Activated CD8-positive, alpha-beta T cell treated with anti-CD3 and anti-CD28 coated beads for 36 hours (primary cell): ENCODE measurements around the gene ULK3. TPM values are rescaled to one million over a fixed set of nuclear protein-coding genes. Genes with fewer than 3 reads are reported as not detected.

Experiments used
- ATAC-seq: fragments of 200-7000 bp; cut with Tn5 transposase; one replicate; pipeline ENCODE4 v1.10.0; 2021; ENCODE audit warnings: mild to moderate bottlenecking, moderate library complexity
- CTCF ChIA-PET: fragments of 350-600 bp; sonication (Branson Sonifier 250); formaldehyde crosslinking; loops from one replicate; lab custom pipeline; 2021; ENCODE audit warnings: antibody characterized with exemption; lab: Charles Lee
- POLR2A ChIA-PET: fragments of 350-600 bp; sonication (Branson Sonifier 250); formaldehyde crosslinking; loops from one replicate; lab custom pipeline; 2021; ENCODE audit warnings: antibody characterized with exemption; lab: Charles Lee
- DNase-seq: peaks from one replicate; pipeline ENCODE4 v3.0.0-alpha.2; 2020
- H3K27ac Mint-ChIP-seq: one replicate; pipeline ENCODE4 v1.8.0; 2021; ENCODE audit warnings: mild to moderate bottlenecking, mixed read lengths
- H3K27me3 Mint-ChIP-seq: one replicate; pipeline ENCODE4 v1.8.0; 2021; ENCODE audit warnings: mixed read lengths
- H3K36me3 Mint-ChIP-seq: one replicate; pipeline ENCODE4 v1.8.0; 2021; ENCODE audit warnings: low read depth, mixed read lengths
- H3K4me1 Mint-ChIP-seq: one replicate; pipeline ENCODE4 v1.8.0; 2021; ENCODE audit warnings: low read depth, mixed read lengths
- H3K4me3 Mint-ChIP-seq: one replicate; pipeline ENCODE4 v1.8.0; 2021; ENCODE audit warnings: mild to moderate bottlenecking, moderate library complexity, mixed read lengths
- H3K9me3 Mint-ChIP-seq: one replicate; pipeline ENCODE4 v1.8.0; 2021; ENCODE audit warnings: mixed read lengths
- CTCF ChIP-seq: fragments of 200-600 bp; IDR thresholded peaks from one replicate; pipeline ENCODE4 v1.8.0; 2022; ENCODE audit warnings: antibody characterized with exemption, mild to moderate bottlenecking
- intact Hi-C: fragments of 100-400 bp; cut with micrococcal nuclease; formaldehyde crosslinking; loops from one replicate; pipeline ENCODE4 v1.10.0; 2022
- total RNA-seq, 2 experiments: library from RNA; stranded (reverse); gene quantifications; one replicate each; pipeline ENCODE4 v1.2.3, GENCODE V29; 2021

The ULK3 gene
- total RNA-seq, 2 experiments from 2014 or later = 45.9 to 49.3 TPM

- H3K27ac Mint-ChIP-seq = peak overlapping the region; percentile 8
- peaks cover 21% of the 10 kb centered on the region for H3K4me1 Mint-ChIP-seq
- ATAC-seq = no peak
- ChIA-PET POLR2A (interaction anchor here (0.6 to 2.6 kb wide), 13 partner anchors 8 to 110 kb away, joined by 3 to 15 read pairs (median 4); partner anchors contain the start of gene LMAN1L), CTCF (interaction anchor here (0.6 to 8.1 kb wide), 8 partner anchors 12 to 170 kb away, joined by 3 to 83 read pairs (median 6); no protein-coding TSS in a partner anchor)
- H3K9me3 Mint-ChIP-seq = no peaks in the 10 kb centered on the region
- DNase-seq = no peak
- H3K27me3 Mint-ChIP-seq = no peaks in the 10 kb centered on the region
- intact Hi-C loops = no loop called here
- H3K4me3 Mint-ChIP-seq = no peak overlapping the region
- H3K36me3 Mint-ChIP-seq = peaks cover 36% of the 10 kb centered on the region
- no peak for TF ChIP-seq CTCF
Measured at GRCh38 chr15:74804935-74805334, 38.0 kb downstream of the ULK3 start.

GRCh38 chr15:74802862-74803447 lies 40.0 kb downstream of the ULK3 start:
- no peak overlapping the region for H3K27ac Mint-ChIP-seq
- H3K27me3 Mint-ChIP-seq = no peaks in the 10 kb centered on the region
- ChIA-PET POLR2A (interaction anchor here (1.5 to 2.6 kb wide), 2 partner anchors 20 to 65 kb away, joined by 3 to 13 read pairs; no protein-coding TSS in a partner anchor), CTCF (interaction anchor here (2.2 to 8.1 kb wide), 2 partner anchors 22 to 31 kb away, joined by 8 to 83 read pairs; no protein-coding TSS in a partner anchor)
- DNase-seq = no peak
- H3K4me3 Mint-ChIP-seq = no peak overlapping the region
- intact Hi-C loops = no loop called here
- H3K9me3 Mint-ChIP-seq = no peaks in the 10 kb centered on the region
- no peak for TF ChIP-seq CTCF
- H3K36me3 Mint-ChIP-seq = peaks cover 53% of the 10 kb centered on the region
- no peak for ATAC-seq
- peaks cover 34% of the 10 kb centered on the region for H3K4me1 Mint-ChIP-seq

GRCh38 chr15:74802290-74802689 lies 40.7 kb downstream of the ULK3 start:
- ATAC-seq (no peak), DNase-seq (no peak)
- Mint-ChIP-seq H3K27ac (no peak overlapping the region), H3K4me3 (no peak overlapping the region), H3K4me1 (peaks cover 38% of the 10 kb centered on the region), H3K9me3 (no peaks in the 10 kb centered on the region), H3K36me3 (peaks cover 59% of the 10 kb centered on the region), H3K27me3 (no peaks in the 10 kb centered on the region)
- no peak for TF ChIP-seq CTCF
- intact Hi-C loops = no loop called here
- POLR2A ChIA-PET = interaction anchor here (0.6 to 3.7 kb wide), 2 partner anchors 10 to 31 kb away, joined by 3 to 31 read pairs; partner anchors contain the start of gene LMAN1L
- CTCF ChIA-PET = interaction anchor here (8.1 kb wide), 1 partner anchor 31 kb away, joined by 83 read pairs; no protein-coding TSS in a partner anchor

- no peak for ATAC-seq
- no peak overlapping the region for H3K4me3 Mint-ChIP-seq
- intact Hi-C loops = loop anchor here (2.0 kb wide), 1 partner anchor 31 kb away; no protein-coding TSS in a partner anchor
- H3K36me3 Mint-ChIP-seq = peaks cover 61% of the 10 kb centered on the region
- TF ChIP-seq CTCF = no peak
- no peaks in the 10 kb centered on the region for H3K27me3 Mint-ChIP-seq
- H3K4me1 Mint-ChIP-seq = peaks cover 36% of the 10 kb centered on the region
- peak overlapping the region; percentile 49 for H3K27ac Mint-ChIP-seq
- no peak for DNase-seq
- no peaks in the 10 kb centered on the region for H3K9me3 Mint-ChIP-seq
- CTCF ChIA-PET = interaction anchor here (1.0 to 25.9 kb wide), 5 partner anchors 9 to 180 kb away, joined by 3 to 1327 read pairs (median 5); partner anchors contain the start of gene CSK
- POLR2A ChIA-PET = interaction anchor here (2.3 to 3.7 kb wide), 2 partner anchors 14 to 31 kb away, joined by 20 to 31 read pairs; no protein-coding TSS in a partner anchor
Measured at GRCh38 chr15:74801311-74801997, 41.5 kb downstream of the ULK3 start.
